WTC11 (cell line): ENCODE results near the gene GPR183.

Experiments
- CBFB ChIP-seq: sonication (generic); formaldehyde crosslinking; IDR thresholded peaks from 2 replicates; pipeline ENCODE4 v1.8.1; 2022; ENCODE audit warnings: mild to moderate bottlenecking, low read depth, missing genetic modification reagents
- CREB1 ChIP-seq: sonication (generic); formaldehyde crosslinking; IDR thresholded peaks from 2 replicates; pipeline ENCODE4 v1.8.0; 2023; ENCODE audit warnings: mild to moderate bottlenecking, missing genetic modification reagents
- JUN ChIP-seq: sonication (generic); formaldehyde crosslinking; IDR thresholded peaks from 2 replicates; pipeline ENCODE4 v1.8.0; 2023; ENCODE audit warnings: mild to moderate bottlenecking, missing genetic modification reagents
- TCF7 ChIP-seq: sonication (generic); formaldehyde crosslinking; IDR thresholded peaks from 2 replicates; pipeline ENCODE4 v1.8.0; 2022; ENCODE audit warnings: mild to moderate bottlenecking, low read depth, missing genetic modification reagents, moderate library complexity
- ZNF396 ChIP-seq: fragments of 250-450 bp; sonication (Bioruptor Pico); IDR thresholded peaks from 2 replicates; pipeline ENCODE4 v1.8.0; 2021; ENCODE audit warnings: mild to moderate bottlenecking, moderate library complexity, borderline replicate concordance
- ZNF416 ChIP-seq: fragments of 250-450 bp; sonication (Bioruptor Pico); IDR thresholded peaks from 2 replicates; pipeline ENCODE4 v1.9.0; 2021; ENCODE audit warnings: mild to moderate bottlenecking, inconsistent platforms
- ZNF423 ChIP-seq: fragments of 250-450 bp; sonication (Bioruptor Pico); IDR thresholded peaks from 2 replicates; pipeline ENCODE4 v2.1.2; 2022; ENCODE audit warnings: mild to moderate bottlenecking, moderate library complexity
- ZNF671 ChIP-seq: fragments of 250-450 bp; sonication (Bioruptor Pico); IDR thresholded peaks from 2 replicates; pipeline ENCODE4 v1.8.0; 2021; ENCODE audit warnings: mild to moderate bottlenecking
- TF ChIP-seq, protein P1 (sequence below): sonication (generic); formaldehyde crosslinking; conservative IDR thresholded peaks from 2 replicates; pipeline ENCODE4 v1.8.1; 2022; ENCODE audit warnings: mild to moderate bottlenecking, missing genetic modification reagents
- TF ChIP-seq, protein P2 (sequence below): fragments of 200-600 bp; IDR thresholded peaks from 2 replicates; pipeline ENCODE4 v1.8.0; 2022; ENCODE audit warnings: antibody characterized with exemption
- TF ChIP-seq, protein P3 (sequence below): sonication (generic); formaldehyde crosslinking; IDR thresholded peaks from 2 replicates; pipeline ENCODE4 v1.8.1; 2023; ENCODE audit warnings: mild to moderate bottlenecking, missing genetic modification reagents
- TF ChIP-seq, protein P4 (sequence below): sonication (generic); formaldehyde crosslinking; IDR thresholded peaks from 2 replicates; pipeline ENCODE4 v1.8.0; 2022; ENCODE audit warnings: mild to moderate bottlenecking, missing genetic modification reagents

GRCh38 chr13:99273128-99273527, 34.1 kb downstream of the GPR183 start:
- TF ChIP-seq CBFB (CRISPR knock-in tag) (no peak), ZNF396 (CRISPR knock-in tag) (no peak), ZNF416 (CRISPR knock-in tag) (no peak), TCF7 (CRISPR knock-in tag) (no peak), JUN (CRISPR knock-in tag) (no peak), CREB1 (CRISPR knock-in tag) (no peak), ZNF671 (CRISPR knock-in tag) (no peak), ZNF423 (no peak)
- TF ChIP-seq, protein P1, sequence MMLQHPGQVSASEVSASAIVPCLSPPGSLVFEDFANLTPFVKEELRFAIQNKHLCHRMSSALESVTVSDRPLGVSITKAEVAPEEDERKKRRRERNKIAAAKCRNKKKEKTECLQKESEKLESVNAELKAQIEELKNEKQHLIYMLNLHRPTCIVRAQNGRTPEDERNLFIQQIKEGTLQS (CRISPR knock-in tag), result no peak
- TF ChIP-seq, protein P2, sequence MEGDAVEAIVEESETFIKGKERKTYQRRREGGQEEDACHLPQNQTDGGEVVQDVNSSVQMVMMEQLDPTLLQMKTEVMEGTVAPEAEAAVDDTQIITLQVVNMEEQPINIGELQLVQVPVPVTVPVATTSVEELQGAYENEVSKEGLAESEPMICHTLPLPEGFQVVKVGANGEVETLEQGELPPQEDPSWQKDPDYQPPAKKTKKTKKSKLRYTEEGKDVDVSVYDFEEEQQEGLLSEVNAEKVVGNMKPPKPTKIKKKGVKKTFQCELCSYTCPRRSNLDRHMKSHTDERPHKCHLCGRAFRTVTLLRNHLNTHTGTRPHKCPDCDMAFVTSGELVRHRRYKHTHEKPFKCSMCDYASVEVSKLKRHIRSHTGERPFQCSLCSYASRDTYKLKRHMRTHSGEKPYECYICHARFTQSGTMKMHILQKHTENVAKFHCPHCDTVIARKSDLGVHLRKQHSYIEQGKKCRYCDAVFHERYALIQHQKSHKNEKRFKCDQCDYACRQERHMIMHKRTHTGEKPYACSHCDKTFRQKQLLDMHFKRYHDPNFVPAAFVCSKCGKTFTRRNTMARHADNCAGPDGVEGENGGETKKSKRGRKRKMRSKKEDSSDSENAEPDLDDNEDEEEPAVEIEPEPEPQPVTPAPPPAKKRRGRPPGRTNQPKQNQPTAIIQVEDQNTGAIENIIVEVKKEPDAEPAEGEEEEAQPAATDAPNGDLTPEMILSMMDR, result no peak
- TF ChIP-seq, protein P3, sequence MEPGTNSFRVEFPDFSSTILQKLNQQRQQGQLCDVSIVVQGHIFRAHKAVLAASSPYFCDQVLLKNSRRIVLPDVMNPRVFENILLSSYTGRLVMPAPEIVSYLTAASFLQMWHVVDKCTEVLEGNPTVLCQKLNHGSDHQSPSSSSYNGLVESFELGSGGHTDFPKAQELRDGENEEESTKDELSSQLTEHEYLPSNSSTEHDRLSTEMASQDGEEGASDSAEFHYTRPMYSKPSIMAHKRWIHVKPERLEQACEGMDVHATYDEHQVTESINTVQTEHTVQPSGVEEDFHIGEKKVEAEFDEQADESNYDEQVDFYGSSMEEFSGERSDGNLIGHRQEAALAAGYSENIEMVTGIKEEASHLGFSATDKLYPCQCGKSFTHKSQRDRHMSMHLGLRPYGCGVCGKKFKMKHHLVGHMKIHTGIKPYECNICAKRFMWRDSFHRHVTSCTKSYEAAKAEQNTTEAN (CRISPR knock-in tag), result no peak
- TF ChIP-seq, protein P4, sequence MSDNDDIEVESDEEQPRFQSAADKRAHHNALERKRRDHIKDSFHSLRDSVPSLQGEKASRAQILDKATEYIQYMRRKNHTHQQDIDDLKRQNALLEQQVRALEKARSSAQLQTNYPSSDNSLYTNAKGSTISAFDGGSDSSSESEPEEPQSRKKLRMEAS (CRISPR knock-in tag), result no peak
